GM12878 (cell line): ENCODE measurements around the gene PSMG3. TPM values are rescaled to one million over a fixed set of nuclear protein-coding genes. Genes with fewer than 3 reads are reported as not detected.

Source experiments
- ATAC-seq: fragments of 200-7000 bp; cut with Tn5 transposase; 3 replicates; pipeline ENCODE4 v1.9.1; 2020; ENCODE audit warnings: mild to moderate bottlenecking, moderate library complexity
- BruUV-seq: library from RNA; stranded (reverse); fragments of 400-500 nt; replicated peaks from 2 replicates; lab custom pipeline; 2021; lab: Mats Ljungman, UMichigan
- CTCF ChIA-PET: fragments of 300-600 bp; sonication (Branson Sonifier 250); formaldehyde crosslinking; extraction: SDS; loops from one replicate; lab custom pipeline; 2021; ENCODE audit warnings: inconsistent platforms; lab: Yijun Ruan, JAX
- POLR2A ChIA-PET: fragments of 350-600 bp; formaldehyde crosslinking; extraction: SDS; loops from one replicate; lab custom pipeline; 2021; ENCODE audit warnings: inconsistent platforms; lab: Charles Lee
- RAD21 ChIA-PET: fragments of 300-600 bp; sonication (Branson Sonifier 250); formaldehyde crosslinking; loops from one replicate; lab custom pipeline; 2023; ENCODE audit warnings: antibody characterized with exemption; ENCODE audit not compliant: unreplicated experiment; lab: Charles Lee
- SMC1A ChIA-PET: fragments of 300-600 bp; sonication (Branson Sonifier 250); formaldehyde crosslinking; loops from one replicate; lab custom pipeline; 2023; ENCODE audit not compliant: unreplicated experiment, uncharacterized antibody; lab: Charles Lee
- DNase-seq: peaks from one replicate; pipeline ENCODE4 v3.0.0-alpha.2; 2011; ENCODE audit warnings: low read depth, low spot score
- FAIRE-seq: peaks from 3 replicates; lab custom pipeline; 2011; peaks lifted over from hg19 to GRCh38; lab: Jason Lieb, UNC
- H2AFZ ChIP-seq: 2 replicates; pipeline ENCODE4 v1.6.0; 2011; ENCODE audit warnings: low read depth, low read length, control low read depth; ENCODE audit not compliant: control insufficient read depth
- H3K27ac ChIP-seq: 2 replicates; pipeline ENCODE4 v1.5.1; 2011; ENCODE audit warnings: control low read depth; ENCODE audit not compliant: control insufficient read depth, insufficient read depth
- H3K27me3 ChIP-seq, 2 experiments: replicated peaks in 1 of 2; 2 replicates each; pipeline versions ENCODE4 v1.6.0 to v1.6.1; 2011; ENCODE audit warnings: low read length in 1 of 2; ENCODE audit not compliant: control insufficient read depth in 2 of 2, insufficient read depth in 2 of 2
- H3K36me3 ChIP-seq, 2 experiments: 2 replicates each; pipeline ENCODE4 v1.5.1; 2011; ENCODE audit warnings: low read length in 1 of 2; ENCODE audit not compliant: control insufficient read depth in 2 of 2, insufficient read depth in 2 of 2
- H3K4me1 ChIP-seq: 2 replicates; pipeline ENCODE4 v1.6.1; 2011; ENCODE audit warnings: mild to moderate bottlenecking, low read length, moderate library complexity, mixed read lengths; ENCODE audit not compliant: control insufficient read depth, insufficient read depth
- H3K4me2 ChIP-seq: 2 replicates; pipeline ENCODE4 v1.6.0; 2011; ENCODE audit warnings: control low read depth; ENCODE audit not compliant: control insufficient read depth, insufficient read depth
- H3K4me3 ChIP-seq: fragments of 200-600 bp; sonication (generic); 2 replicates; pipeline ENCODE4 v1.5.1; 2016
- H3K79me2 ChIP-seq: 2 replicates; pipeline ENCODE4 v1.6.0; 2011; ENCODE audit warnings: low read length; ENCODE audit not compliant: control insufficient read depth, insufficient read depth
- H3K9ac ChIP-seq: 2 replicates; pipeline ENCODE4 v1.8.0; 2011; ENCODE audit warnings: low read length, control low read depth, mixed read lengths; ENCODE audit not compliant: control insufficient read depth, insufficient read depth
- H3K9me3 ChIP-seq: replicated peaks from 3 replicates; pipeline ENCODE4 v1.5.1; 2011; ENCODE audit warnings: mild to moderate bottlenecking, low read length; ENCODE audit not compliant: control insufficient read depth, insufficient read depth
- H4K20me1 ChIP-seq: 2 replicates; pipeline ENCODE4 v1.6.0; 2011; ENCODE audit not compliant: control insufficient read depth, insufficient read depth
- ATF7 ChIP-seq: fragments of 450-650 bp; IDR thresholded peaks from 2 replicates; pipeline ENCODE4 v1.6.1; 2016; ENCODE audit warnings: low read depth, mild to moderate bottlenecking
- GATAD2B ChIP-seq: fragments of 450-650 bp; conservative IDR thresholded peaks from 2 replicates; pipeline ENCODE4 v1.6.1; 2017; ENCODE audit warnings: low read depth, mild to moderate bottlenecking, moderate library complexity
- IKZF1 ChIP-seq: fragments of 450-650 bp; conservative IDR thresholded peaks from 2 replicates; pipeline ENCODE4 v1.6.1; 2017; ENCODE audit warnings: antibody characterized with exemption, mild to moderate bottlenecking
- LARP7 ChIP-seq: fragments of 450-650 bp; IDR thresholded peaks from 2 replicates; pipeline ENCODE4 v1.6.1; 2017; ENCODE audit warnings: mild to moderate bottlenecking
- RAD51 ChIP-seq: fragments of 450-650 bp; IDR thresholded peaks from 2 replicates; pipeline ENCODE4 v1.6.1; 2016; ENCODE audit warnings: moderate library complexity, mild to moderate bottlenecking, inconsistent platforms
- RELB ChIP-seq: fragments of 450-650 bp; IDR thresholded peaks from 2 replicates; pipeline ENCODE4 v1.6.1; 2017; ENCODE audit warnings: low read depth, mild to moderate bottlenecking, moderate library complexity
- SIX5 ChIP-seq: IDR thresholded peaks from 2 replicates; pipeline ENCODE4 v1.6.1; 2011; ENCODE audit warnings: mild to moderate bottlenecking, low read depth, low read length, moderate library complexity; ENCODE audit not compliant: severe bottlenecking
- SMAD1 ChIP-seq: fragments of 450-650 bp; IDR thresholded peaks from 2 replicates; pipeline ENCODE4 v1.6.1; 2018; ENCODE audit warnings: mild to moderate bottlenecking, low read depth; ENCODE audit not compliant: partially characterized antibody
- STAT3 ChIP-seq: IDR thresholded peaks from 2 replicates; pipeline ENCODE4 v1.6.1; 2011; ENCODE audit warnings: low read depth, low read length, improper control_type of control experiment
- WGBS: methylation state at CpG from one replicate; pipeline ENCODE4 v1.1.6; 2016; ENCODE audit warnings: low lambda C conversion rate; ENCODE audit not compliant: insufficient replicate concordance, insufficient coverage; ENCODE audit errors: missing lambda C conversion rate; 5-methylcytosine and 5-hydroxymethylcytosine counted together
- in situ Hi-C: fragments of 300-500 bp; cut with MboI; formaldehyde crosslinking; loops from 9 replicates; pipeline ENCODE4 v1.14.3; 2018; ENCODE audit warnings: mixed read lengths
- intact Hi-C: fragments of 100-400 bp; cut with micrococcal nuclease; formaldehyde crosslinking; loops from one replicate; pipeline ENCODE4 v1.14.2; 2022; ENCODE audit not compliant: unreplicated experiment
- polyA plus RNA-seq, 11 experiments: library from polyadenylated mRNA; depleted of rRNA in 4 of 11; unstranded in 6 of 11; stranded (reverse) in 5 of 11; fragments of >200 nt; fragmentation: Nextera tagmentation in 4 of 11; fragmentation: Illumina TruSeq in 1 of 11; extraction: Ambion mirVana in 4 of 11; extraction: Trizol in 1 of 11; gene quantifications; 1 replicate in 1 of 11; 2 replicates in 10 of 11; pipeline versions ENCODE4 v1.2.1 to v1.2.3, GENCODE V29; 2011 to 2016; ENCODE audit warnings: inconsistent platforms in 2 of 11, missing spikeins in 2 of 11, low read depth in 1 of 11
- total RNA-seq, 4 experiments: library from RNA; depleted of rRNA in 3 of 4; stranded (reverse); fragments of >200 nt in 3 of 4; fragmentation: Illumina TruSeq in 1 of 4; extraction: Trizol in 1 of 4; gene quantifications; 2 replicates each; pipeline versions ENCODE4 v1.2.1 to v1.2.3, GENCODE V29; 2013 to 2021
- TF ChIP-seq, protein P1 (sequence below): fragments of 450-650 bp; IDR thresholded peaks from 2 replicates; pipeline ENCODE4 v1.6.1; 2017; ENCODE audit warnings: mild to moderate bottlenecking, moderate library complexity

PSMG3 gene
- total and polyA plus RNA-seq, 10 of the 15 experiments (the other 5 are each of a cell fraction or from before 2014, with no cell fraction given), result 23.9 to 115 (median 60.6) TPM

- SMC1A ChIA-PET, result no interaction called here
- FAIRE-seq (no peak), DNase-seq (no peak), ATAC-seq (no peak)
- H2AFZ ChIP-seq, result no peak overlapping the region
- no peaks in the 10 kb centered on the region for H3K79me2 ChIP-seq
- CTCF ChIA-PET, result no interaction called here
- intact Hi-C loops, result no loop called here
- H3K9ac ChIP-seq, result no peak overlapping the region
- no TSS peak for BruUV-seq
- H3K27ac ChIP-seq, result no peak overlapping the region
- H3K36me3 ChIP-seq, result no peaks in the 10 kb centered on the region
- POLR2A ChIA-PET, result no interaction called here
- no peaks in the 10 kb centered on the region for H3K4me1 ChIP-seq
- H4K20me1 ChIP-seq, result no peaks in the 10 kb centered on the region
- no peak overlapping the region for H3K4me2 ChIP-seq
- RAD21 ChIA-PET, result no interaction called here
- H3K9me3 ChIP-seq, result no peaks in the 10 kb centered on the region; the same call in 2 of the 3 replicates
- no peaks in the 10 kb centered on the region for H3K27me3 ChIP-seq
- in situ Hi-C loops, result no loop called here
- TF ChIP-seq STAT3 (no peak), RAD51 (no peak), SIX5 (no peak), GATAD2B (no peak), ATF7 (no peak), LARP7 (no peak), RELB (no peak), SMAD1 (no peak), IKZF1 (no peak)
- TF ChIP-seq, protein P1, sequence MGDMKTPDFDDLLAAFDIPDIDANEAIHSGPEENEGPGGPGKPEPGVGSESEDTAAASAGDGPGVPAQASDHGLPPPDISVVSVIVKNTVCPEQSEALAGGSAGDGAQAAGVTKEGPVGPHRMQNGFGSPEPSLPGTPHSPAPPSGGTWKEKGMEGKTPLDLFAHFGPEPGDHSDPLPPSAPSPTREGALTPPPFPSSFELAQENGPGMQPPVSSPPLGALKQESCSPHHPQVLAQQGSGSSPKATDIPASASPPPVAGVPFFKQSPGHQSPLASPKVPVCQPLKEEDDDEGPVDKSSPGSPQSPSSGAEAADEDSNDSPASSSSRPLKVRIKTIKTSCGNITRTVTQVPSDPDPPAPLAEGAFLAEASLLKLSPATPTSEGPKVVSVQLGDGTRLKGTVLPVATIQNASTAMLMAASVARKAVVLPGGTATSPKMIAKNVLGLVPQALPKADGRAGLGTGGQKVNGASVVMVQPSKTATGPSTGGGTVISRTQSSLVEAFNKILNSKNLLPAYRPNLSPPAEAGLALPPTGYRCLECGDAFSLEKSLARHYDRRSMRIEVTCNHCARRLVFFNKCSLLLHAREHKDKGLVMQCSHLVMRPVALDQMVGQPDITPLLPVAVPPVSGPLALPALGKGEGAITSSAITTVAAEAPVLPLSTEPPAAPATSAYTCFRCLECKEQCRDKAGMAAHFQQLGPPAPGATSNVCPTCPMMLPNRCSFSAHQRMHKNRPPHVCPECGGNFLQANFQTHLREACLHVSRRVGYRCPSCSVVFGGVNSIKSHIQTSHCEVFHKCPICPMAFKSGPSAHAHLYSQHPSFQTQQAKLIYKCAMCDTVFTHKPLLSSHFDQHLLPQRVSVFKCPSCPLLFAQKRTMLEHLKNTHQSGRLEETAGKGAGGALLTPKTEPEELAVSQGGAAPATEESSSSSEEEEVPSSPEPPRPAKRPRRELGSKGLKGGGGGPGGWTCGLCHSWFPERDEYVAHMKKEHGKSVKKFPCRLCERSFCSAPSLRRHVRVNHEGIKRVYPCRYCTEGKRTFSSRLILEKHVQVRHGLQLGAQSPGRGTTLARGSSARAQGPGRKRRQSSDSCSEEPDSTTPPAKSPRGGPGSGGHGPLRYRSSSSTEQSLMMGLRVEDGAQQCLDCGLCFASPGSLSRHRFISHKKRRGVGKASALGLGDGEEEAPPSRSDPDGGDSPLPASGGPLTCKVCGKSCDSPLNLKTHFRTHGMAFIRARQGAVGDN, result no peak
- no peak overlapping the region for H3K4me3 ChIP-seq
- 76% methylated on average over 11 of the region's 11 CpGs for whole genome bisulfite sequencing
Measured at GRCh38 chr7:1597791-1598190, 28.0 kb upstream of the PSMG3 start.
